Measurements from ENCODE around the gene RAB11FIP4.

Gene RAB11FIP4

DNA sequence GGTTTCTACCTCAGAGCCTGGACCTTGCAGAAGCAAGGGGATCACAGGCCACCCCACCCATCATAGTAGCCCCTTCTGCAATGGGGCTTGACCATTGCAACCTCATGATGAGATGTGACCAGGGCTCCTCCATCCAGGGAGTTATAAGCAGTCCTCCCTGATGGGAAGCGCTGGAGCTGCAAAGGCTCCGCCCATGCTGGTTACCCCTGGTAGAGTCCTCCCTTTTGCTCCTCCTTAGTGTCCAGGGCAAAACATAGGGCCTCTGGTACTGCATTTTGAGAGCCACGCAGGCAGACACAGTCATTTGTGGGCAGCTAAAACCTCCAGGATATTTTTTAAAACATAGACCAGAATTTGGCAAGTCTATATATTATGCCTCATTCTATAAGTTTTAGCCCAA is 161.1 kb downstream of the RAB11FIP4 start:
- DNase-seq: no peak

DNA sequence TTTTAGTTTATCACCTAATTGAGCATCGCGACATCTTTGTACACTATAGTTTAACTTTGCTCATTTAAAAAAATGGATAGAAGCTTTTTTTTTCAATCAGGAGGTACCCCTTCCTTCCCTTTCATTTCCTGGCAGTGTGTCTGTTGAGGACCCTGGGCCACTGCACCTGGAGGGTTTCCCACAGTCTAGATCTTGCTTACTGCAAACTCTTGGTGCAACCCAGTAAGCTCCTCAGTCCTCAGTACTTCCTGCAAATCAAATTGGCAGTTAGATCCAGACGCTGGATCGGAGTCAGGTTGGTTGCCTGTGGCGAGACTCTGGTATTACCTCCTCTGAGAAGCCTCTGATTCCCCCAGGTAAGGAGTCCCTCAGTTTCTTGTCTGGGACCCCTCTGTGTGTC is 162.0 kb downstream of the RAB11FIP4 start:
- no peak for DNase-seq

DNA sequence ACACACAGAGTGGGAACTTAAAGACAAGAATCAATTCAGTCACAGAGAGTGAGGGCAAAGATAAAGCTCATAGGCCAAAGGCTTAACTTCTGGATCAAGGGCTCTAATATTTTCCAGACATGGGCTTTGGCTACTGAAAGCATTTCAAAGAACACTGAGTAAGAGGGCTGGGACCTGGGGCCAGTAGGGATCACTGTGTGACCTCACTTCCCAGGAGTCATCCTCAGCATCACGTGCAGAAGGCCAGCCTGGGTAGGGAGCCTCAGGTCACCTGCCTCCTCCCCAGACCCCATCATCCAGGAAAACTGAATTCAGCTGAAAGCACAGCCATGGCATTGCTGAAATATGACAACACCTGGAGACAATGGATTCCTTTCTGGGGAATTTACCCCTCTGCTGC is 163.5 kb downstream of the RAB11FIP4 start:
- DNase-seq: no peak

DNA sequence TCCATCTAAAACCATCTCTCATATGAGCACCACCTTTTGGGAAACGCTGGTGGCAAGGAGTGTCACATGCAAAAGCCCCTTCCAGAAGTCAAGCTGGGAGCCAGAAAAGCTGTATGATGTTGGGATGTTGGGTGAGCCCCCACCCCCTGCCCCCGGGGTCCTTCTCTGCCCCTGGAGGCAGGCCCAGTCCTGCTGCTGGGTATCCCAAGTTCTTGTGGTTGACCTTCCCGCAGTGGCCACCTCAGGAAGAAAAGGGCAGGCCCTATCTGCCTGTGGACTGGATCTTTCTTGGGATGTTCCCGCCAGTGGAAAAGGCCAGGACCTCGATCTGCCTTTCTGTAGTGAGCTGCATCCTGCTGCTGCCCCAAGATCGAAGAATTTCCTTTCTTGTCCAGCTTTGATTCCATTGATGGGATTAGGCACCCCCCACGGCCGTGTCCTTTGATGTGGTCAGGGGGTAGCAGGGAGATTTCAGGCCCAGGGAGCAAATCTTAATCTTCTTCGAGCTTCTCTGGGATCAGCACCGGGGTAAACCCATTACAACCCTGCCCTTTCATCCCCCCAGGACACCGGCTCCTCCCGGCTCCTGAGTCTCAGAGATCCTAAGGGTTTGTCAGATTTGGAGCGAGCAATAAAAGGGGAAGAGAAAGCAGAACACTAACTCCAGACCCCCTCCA is 165.6 kb downstream of the RAB11FIP4 start:
- DNase-seq: no peak

DNA sequence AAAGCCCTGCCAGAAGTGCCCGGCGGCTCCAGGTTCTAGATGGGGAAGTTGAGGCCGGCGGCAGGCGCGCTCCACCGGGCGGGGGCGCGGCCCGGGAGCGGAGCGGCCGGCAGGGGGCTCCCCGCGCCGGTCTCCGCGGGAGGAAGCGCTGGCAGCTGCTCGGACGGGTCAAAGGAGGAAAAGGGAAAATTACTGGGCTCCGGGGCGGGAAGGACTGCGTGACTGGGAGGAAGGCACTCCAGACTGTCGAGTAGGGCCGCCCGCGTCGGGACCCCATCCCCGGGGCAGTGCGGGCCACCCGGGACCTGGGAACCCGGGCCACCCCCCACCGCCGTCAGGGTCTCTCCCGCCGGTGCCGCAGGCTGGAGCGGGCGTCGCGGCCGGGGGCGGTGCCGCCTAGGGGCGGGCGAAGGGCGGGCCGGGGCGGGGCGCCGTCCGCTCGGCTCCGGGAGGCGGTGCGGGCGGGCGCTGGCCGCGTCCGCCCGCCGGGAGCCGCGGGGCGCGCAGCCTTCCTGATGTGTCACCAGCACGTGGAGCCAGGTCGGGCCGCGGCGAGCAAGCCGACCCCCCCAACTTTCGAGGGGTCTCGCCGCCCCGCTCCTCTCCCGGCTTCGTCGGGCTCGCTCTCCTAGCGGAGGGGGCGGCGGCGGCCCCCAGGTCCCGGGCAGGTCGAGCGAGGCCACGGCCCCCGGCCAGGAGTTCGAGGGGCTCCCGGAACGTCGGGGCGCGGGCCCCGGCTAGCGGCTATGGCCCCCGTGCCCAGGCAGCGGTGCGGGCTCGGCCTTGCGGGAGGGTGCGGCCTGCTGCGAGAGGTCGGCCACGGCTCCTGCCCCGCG is 167.5 kb downstream of the RAB11FIP4 start:
- DNase-seq: peak; percentile 33

DNA sequence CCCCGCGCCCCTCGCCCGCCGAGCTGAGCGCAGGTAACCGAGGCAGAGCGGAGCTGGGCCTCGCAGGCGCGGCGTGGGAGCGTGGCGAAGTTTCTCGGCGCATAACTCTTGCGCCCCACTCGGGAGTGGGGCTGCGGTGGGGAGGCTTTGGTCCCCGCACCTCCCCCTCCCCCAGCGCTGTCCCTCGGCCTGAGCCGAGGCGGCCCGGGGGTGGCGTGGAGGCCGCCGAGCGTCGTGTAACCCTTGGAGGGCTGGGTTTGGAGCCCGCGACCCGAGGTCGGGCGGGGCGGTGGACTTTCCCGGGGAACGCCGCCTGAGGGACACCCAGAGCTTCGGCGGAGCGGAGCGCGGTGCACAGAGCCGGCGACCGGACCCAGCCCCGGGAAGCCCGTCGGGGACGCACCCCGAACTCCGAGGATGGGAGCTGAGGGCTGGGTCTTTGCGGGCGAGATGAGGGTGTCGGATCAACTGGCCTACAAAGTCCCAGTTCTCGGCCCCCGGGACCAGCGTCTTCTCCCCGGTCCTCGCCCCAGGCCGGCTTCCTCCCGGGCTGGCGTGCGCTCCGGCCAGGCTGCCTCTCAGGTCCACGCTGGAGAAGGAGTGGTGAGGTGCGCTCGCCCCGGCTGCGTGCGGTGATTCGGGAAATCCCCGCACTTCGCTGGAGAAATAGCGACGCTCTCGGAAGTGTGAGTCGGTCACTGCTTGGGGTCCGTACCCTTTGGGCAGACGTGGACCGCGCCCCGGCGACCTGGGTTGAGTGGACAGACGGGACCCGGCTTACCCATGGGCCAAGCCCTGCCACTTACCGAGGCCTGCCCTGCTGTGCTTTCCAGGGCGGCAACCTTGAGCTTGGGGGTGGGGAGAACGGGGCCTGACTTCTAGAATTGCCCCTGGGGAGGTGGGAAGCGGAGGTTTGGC is 168.4 kb downstream of the RAB11FIP4 start:
- DNase-seq: no peak

DNA sequence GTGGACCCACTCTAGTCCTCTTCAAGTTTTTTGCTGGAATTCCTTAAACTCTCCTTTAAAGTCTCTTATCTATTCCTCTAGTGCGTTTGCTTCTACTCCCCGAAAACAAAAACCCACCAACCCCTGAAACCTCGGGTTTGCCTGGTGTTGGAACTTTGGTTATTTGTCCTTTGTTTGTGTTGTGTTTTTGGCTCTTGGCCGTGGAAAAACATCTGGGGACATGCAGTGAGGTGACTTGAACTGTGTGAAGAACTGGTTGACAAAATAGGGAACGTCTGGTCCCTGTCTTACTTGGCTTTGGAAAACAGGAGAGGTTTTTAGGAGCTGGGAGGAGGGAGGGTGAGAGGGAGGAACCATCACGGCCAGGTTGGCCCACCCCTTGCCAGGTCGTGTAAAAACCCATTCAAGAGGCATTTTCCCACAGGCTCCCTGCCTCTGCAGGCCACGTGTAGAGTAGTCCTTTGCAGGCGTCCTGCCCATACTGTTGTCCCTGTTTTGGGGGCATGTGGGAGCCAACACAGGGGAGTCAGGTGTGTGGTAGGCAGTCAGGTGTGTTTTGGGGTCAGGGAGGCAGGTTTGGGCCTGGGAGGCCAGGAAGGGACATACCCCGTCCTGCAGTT is 169.3 kb downstream of the RAB11FIP4 start:
- DNase-seq: no peak

DNA sequence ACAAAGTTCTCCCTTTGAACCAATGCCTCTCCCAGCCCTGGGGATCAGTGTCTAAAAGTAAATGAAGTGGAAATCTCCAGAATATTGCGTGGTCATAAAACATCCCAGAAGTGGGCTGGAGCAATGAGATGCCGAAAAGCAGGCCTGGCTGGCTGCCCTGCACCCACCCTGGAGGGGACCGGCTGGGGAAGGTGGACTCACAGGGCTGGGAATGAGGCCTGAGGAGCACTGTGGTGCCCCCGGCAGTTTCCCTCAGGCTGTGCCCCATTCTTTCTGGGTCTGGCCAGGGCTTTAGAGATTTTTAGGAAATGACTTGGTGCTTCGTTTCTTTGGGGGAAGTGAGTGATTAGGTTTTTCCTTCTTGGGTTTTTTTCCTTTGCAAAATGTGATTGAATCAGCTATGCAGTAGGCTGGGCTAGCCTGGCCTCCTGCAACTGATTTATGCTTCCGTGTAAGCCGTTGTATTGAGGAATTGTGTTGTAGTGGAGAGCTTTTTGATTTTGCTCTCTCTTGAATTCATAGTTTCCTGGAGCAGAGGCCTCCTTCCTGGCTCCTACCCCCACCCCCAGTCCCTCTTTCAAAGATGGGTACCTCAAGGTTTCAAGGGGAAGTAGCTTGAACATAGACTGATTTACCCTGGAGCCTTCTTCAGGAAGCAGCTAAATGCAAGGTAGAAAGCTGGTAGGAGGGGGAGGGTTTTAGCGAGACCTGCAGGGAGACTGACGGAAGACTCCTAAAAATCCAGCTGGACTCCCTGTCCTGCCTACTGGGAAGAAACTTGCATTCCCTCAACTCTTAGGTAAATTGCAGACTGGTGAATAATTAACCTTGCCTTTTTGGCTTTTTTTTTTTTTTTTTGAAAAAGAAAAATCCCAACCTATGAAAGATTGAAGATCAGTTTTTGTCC is 170.2 kb downstream of the RAB11FIP4 start:
- no peak for DNase-seq

DNA sequence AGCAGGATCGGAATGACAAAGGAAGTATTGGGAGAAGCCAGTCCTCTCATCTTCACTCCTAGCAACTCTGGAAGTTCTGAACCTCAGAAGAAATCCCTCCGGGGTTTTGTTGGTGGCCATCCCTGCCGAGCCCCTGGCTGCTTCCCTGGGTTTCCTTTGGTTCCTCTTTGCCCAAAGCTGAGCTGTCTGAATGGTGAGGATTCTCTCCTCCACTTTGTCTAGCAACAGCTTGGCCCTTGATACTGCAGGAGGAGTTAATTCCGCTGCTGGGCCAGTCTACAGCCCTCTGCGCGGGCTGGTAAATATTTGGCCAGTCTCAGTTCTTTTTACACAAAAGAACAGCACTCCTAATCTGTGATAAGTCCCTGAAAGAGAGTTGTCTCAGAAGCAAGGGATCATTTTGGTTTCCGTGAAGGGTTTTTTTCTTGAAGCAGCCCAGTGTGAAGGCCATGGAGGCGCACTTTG is 170.9 kb downstream of the RAB11FIP4 start:
- DNase-seq: no peak

DNA sequence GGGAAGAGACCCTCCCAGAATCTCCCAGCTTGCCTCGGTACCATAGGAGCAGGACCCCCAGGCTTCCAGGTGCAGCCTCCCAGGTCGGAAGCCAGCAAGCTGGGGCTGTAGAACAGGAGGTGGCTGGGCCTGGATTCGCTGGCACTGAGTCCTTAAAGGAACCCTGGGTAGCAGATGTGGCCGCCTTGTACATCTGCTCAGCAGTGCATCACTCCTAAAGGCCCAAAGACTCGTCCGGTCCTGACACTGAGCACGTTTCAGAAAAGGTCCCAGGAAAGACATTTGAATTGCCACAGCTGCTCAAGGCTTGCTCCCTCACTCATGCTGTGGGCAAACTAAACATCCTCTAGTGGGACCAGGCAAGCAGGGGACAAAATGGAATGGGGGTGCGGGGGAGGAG is 172.8 kb downstream of the RAB11FIP4 start:
- no peak for DNase-seq

DNA sequence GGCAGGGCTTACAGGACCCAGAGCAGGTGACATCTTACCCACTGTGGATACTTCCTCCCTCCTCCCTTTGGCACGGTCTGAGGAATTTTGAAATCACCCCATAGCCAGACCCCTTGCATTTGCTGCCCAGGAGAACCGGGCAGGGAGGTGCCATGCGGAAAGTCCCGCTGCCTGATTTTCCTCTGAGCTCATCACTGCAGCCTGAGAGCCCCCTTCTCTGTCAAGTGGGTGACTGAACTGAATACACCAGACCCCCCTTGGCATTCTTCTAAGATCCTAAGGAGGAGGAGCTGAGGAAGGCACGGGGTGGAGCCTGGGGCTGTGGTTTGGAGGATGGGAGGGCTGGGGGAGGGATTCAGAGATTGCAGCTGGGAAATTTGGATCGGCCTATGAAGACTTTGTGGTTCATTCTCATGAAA is 173.4 kb downstream of the RAB11FIP4 start:
- no peak for DNase-seq

DNA sequence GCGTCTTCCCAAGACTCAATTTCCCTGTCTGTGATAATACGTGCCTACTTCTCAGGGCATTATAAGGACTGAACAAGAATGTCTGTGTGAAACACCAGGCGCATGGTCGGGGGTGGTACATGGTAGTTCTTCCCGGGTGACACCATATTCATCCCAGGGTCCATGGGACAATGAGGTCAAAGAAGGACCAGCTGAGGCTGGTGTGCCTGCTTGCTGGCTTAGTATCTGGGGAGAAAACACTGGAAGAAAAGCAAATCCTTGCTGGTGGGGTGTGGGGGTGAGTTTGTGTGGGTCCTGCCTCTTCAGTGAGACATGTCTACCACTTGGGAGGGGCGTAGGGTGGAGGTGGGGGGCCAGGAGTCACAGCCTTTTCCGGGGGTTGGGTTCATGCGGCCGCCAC is 174.2 kb downstream of the RAB11FIP4 start:
- DNase-seq: no peak

DNA sequence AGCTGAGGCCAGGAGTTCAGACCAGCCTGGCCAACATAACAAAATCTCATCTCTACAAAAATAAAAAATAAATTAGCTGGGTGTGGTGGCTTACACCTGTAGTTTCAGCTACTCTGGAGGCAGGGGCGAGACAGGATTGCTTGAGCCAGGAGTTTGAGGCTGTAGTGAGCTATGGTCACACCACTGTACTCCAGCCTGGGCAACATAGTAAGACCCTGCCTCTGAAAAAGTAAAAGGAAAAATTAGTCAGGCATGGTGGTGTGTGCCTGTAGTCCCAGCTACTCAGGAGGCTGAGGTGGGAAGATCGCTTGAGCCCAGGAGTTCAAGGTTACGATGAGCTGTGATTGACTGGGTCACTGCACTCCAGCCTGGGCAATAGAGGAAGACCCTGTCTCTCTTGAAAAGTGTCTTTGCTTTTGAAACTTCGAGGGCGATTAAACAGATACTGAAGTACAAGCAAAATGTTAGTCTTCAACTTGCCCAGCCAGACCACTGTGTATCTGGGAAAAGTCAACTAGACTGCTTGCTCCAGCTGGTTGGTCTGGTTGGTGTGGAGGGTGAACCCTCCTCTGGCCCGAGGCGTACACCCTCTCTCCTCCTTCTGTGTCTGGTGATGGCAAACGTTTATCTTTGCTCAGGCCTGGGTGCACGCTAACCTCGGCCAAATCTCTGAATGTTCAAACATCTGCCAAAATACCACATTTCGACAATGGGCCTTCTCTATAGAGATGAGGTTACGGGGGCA is 174.9 kb downstream of the RAB11FIP4 start:
- no peak for DNase-seq

DNA sequence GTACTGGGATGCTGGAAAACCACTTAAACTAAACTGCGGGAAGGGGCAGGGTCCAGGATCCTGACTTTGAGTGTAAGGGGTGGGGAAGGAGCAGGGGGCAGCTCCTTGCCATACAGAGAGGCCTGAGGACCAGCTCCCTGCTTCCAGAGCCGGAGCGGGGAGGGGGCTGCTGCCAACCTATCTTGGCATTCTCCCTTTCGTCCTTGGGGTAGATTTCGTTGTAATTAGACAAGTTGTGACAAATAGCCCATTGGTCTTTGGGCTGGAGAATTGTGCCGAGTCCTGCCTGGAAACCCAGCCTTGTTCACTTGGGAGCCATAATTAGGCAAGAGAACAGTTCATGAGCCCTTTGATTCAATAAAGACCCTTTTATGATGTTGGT is 175.5 kb downstream of the RAB11FIP4 start:
- no peak for DNase-seq

DNA sequence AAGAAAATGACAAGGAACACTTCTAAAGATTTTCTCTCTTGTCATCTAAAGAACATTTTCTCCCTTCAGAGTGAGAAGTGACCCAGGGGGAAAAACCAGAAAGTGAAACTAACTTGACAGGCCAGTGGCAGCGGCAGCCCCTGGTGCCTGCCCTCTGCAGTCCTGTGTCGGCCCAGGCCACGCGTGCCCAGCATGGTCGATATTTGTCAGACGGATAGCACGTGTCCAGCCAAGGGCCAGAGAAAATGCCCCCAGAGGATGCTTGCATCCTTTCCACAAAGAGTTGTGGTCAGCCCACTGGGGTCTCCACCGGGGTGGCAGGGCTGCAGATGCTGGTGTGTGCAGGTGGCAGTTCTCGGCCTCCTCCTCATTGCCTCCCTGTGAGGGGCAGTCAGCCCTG is 176.6 kb downstream of the RAB11FIP4 start:
- no peak for DNase-seq

DNA sequence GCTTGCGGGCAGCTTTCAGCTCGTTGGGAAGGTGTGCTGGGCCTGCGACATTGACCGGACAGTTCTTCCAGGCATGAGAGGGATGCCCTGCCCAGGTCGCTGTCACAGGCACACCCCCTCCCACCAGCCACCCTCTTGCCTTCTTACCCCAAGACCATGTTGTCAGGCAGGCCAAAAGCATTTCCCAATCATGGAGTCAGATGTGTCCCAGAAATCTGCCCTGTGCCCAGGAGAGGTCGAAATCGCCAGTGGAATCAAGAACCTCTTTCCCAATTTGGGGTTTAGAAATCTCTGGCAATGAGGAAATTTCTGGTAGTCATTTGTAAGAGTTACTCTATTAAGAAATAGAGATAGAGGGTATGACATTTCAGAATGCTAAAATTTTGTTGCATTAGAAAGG is 177.1 kb downstream of the RAB11FIP4 start:
- no peak for DNase-seq

DNA sequence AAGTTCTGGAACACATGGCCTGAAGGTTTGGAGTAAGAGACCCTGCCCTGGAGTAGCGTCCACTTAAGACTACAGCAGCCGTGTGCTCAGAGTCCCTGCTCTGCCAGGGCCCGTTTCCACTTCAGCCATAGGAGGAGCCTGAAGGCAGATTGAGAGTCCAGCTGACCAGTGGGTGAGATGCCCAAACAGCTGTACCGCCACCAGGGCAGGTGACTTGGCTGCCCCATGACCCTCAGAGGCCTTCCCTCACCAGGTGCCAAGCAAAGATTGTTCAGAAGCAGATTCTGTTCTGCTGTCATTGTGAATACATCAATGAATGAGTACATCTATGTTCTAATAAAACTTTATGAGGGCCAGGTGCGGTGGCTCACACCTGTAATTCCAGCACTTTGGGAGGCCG is 178.8 kb downstream of the RAB11FIP4 start:
- DNase-seq: no peak

DNA sequence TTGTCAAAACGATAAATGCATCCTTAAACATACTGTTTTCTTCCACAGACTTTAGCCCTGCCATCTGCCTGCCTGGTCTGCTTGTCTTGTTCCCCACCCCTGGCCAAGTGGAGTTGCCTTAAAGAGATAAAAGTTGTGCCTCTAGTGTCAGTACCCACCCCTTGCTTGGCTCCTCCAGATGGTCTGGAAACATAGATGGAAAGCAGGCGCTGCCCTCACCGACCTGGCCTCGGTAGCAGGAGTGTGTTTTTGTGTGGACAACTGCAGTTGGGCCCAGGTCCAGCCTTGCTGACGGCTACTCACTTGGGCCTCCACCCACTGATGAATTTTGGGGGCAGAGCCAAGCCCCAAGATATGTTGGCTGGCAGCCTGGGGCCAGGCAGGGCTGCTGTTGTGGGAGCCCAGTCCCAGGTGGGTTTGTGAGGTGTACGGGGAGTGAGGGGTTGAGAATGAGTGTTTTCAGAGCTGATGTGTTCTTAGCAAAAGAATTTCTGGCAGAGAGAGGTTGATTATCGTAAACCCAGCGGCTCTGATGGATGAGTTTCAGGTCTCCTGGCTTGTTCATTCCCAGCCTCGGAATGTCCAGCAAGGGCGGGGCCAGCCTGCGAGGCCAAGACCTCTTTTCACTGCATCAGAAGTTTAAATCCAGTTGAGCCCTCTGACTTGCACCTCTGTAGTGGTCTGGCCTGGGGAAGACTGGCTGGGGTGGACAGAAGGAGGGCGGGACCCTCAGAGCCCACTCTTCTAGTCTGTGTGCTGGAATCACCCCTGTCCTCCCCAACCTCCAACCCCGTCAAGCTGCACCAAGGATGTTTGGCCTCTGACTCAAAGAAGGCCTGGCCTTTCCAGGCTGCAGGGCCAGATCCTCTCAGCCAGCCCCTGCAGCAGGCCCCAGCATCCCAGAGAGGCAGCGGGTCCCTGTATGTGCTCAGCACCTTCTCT is 179.7 kb downstream of the RAB11FIP4 start:
- no peak for DNase-seq

DNA sequence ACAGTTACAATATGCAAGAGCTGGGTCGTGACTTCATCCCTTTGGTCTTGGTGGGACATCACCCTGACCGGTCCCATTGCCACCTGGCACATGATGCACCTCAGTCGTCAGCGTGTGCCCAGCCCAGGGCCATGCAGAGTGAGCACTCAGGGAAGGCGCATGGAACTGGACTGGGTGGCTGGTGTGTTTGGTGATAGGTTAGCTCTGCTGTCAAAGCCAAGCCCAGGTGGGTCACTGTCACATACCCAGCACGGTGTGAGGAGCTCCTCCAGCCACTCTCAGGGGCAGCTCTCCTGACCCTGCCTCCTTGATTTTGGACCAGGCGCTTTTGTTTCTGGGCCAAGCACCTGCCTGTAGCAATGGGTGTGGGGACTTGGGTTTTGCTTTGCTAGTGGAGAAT is 180.9 kb downstream of the RAB11FIP4 start:
- DNase-seq: no peak

DNA sequence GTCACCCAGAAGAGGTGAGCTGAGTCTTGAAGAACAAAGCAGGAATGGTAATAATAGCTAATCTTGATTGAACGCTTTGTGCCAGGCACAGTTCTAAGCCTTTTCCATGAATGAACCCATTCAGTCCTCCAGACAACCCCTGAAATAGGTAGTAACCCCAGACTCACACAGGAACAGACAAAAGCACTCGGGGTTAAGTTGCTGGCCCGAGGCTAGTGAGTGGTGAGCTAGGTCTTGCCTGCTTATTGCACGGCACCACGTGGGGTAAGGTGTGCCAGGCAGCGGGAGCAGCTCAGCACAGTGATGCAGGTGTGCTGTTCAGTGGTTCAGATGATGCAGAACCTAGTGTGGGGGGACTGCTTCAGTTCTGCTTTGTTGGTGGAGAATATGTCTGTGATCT is 181.6 kb downstream of the RAB11FIP4 start:
- DNase-seq: no peak
